Non-pigmented ciliary epithelial cell (primary cell): Measurements from ENCODE around the gene PIEZO2.
A peak's percentile ranks its signal among the peaks of the same experiment; 100 is the strongest.

ENCODE experiments used
- DNase-seq: peaks from one replicate; pipeline ENCODE4 v3.0.0-alpha.2; 2010; ENCODE audit warnings: low read depth

PIEZO2 gene

DNA sequence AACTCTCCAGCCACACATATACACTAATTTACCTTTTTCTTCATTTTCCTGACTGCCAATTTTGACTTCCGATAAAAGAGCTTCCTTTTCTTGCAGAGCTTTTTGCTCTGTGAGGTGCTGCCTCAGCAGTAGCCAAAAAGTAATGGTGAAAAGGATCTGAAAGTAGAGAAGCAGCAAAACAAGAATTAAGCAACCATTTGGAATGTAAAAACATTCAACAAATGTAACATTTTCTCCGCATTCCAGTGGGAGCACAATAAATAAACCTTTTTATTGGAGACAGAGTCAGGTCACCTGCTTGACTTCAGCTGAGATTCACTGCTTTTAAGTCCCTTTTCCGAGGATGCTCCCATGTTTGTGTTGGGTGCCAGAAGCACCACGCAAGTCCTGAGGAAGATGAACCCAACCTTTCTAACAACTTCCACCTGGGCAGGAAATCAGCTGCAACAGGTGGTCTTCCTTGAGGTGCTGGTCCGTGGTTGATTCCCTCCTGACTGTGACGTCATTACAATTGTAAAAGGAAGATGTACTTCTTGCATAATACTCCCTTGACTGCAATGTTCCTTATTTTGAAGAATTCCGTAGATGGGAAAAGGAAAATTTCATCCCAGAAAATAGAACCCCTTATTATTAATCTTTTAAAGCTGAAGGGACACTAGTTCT lies 358.1 kb downstream of the PIEZO2 start:
- no peak for DNase-seq

DNA sequence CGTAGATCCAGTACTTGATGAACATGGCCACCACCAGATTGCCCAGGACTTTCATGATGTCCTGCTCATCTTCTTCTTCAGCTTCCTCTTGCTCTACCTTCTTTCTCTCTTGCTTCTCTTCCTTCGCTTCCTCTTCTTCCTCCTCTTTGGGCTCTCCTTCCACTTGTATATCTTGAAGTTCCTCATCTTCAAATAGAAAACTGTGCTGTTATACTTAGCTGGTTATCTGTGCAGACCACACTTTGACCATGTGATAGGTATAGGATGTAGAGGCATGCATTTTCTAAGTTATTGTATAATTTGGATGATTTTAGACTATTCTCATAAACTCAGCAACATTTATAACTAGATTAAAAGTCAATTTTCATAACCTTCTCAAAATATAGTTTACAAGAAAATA lies 360.2 kb downstream of the PIEZO2 start:
- no peak for DNase-seq

DNA sequence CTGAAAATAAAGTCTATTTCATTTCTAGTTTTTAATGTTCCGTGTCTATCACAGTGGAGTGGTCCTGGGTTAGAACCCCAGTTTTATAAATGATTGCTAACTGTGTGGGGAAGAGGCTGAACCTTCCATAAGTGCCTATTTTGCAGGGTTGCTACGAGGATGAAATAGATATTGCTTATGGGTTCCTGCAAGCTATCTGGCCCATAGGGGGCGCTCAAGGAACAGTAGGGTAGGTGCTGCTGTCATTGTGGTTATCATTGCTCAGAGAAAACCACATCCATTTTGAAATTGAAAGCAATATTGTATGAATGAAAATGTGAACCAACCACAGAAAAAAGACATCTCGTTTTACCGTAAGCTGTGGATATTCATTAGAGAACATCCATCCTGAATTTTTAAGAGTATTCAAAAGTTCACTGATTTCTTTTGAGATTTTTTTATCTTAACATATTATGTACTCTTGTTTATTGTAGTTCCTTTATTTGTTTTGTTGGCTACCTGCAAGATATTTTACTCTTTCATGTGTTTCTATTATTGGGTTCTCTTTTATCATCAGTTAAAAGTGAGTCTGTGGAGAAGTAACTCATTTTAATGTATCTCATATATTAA lies 362.0 kb downstream of the PIEZO2 start:
- DNase-seq: peak; percentile 35

DNA sequence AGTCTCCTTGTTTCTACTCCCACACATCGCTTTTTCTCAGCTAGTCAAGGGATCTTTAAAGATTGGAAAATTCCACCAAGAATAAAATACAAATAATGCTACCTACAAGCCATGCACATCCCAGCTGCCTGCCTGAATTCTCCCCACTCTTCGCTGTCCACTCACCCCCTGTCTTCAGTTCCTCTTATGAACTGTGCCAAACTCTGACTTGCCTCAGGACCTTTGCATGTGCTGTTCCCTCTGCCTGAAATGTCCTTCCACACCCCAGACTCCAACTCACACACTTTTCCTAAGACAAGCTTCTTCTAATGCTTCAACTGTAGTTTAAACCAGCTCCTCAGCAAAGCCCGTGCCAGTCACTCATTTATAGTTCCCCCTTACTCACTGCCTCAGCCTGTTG lies 363.6 kb downstream of the PIEZO2 start:
- no peak for DNase-seq

DNA sequence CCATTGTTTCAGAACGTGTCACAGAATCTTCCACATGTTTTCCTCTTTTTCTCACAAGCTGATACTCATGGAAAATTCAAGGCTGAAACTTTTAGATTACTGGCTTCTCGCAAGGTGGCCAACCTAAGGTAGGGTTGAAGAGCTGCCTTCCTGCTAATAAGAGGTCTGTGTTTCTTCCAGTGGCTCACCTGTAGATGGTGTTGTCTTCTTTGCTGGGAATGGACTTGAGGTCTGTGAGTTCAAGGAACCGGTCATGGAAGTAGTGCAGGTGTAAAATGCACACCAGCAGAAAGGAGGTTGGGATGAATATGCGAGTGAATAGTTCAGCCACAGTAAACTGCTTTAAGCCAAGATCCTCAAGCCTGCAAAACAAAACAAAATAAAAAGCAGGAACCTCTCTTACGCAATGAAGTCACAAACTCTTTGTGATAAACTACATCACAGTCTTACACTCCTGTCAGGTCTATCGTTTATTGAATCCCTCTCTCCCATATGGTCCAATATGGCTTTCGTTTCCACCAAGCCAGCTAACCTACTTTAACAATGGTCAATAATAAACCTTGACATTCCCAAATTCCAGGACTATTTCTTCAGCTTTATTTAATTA lies 364.7 kb downstream of the PIEZO2 start:
- no peak for DNase-seq

DNA sequence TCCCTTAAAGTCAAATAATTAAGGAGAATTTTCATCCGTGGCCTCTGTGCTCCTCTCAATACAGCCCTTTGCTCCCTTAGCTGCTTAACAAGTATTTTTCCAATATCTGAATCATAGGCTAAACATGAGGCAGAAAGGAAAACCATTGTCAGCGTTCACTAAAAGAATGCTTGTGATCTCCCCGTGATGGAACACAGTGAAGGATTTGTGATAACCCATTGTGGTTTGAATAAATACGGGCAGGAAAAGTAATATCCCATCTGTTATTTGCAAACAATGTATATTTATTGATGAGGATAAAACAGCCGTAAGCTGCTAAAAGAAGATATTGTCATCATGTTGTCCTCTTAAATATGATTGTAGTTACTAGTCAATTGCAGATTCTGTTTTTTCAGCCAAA lies 365.4 kb downstream of the PIEZO2 start:
- DNase-seq: no peak

DNA sequence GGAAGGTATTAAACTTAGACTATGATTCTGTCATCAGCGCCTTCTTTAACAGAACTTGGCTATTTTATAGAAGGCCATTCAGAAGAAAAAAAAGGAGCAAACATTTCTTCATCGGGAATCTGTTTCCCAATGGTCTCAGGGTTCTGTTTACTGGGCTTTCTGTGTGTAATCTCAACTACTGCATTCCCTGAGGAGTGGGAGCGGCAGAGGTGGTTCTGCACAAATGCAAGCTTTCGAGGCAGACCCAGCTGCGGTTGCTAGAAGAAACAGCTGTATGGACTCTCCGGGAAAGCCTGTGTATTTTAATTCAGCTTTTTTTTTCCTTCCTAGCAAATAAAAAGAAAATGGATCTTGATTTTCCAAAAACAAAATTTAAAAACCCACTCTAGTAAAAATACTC lies 372.9 kb downstream of the PIEZO2 start:
- no peak for DNase-seq

DNA sequence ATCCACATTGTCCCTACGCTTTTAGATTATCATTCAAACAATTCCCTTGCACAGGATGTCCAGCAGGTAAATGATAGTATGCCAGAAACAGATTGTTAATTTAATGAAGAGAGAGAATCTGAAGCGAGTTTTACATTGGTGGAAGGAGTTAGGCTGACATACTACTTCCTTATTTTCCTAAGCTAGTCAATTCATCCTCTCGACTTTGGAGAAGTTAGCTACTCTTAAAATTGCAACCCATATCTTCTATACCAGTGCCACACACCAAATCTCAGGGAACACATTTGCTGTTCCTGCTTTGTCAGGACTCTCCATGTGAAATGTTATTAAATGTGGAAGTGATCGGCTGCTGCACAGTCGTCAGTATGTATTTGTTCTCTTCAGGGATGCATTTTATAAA lies 374.3 kb downstream of the PIEZO2 start:
- no peak for DNase-seq

DNA sequence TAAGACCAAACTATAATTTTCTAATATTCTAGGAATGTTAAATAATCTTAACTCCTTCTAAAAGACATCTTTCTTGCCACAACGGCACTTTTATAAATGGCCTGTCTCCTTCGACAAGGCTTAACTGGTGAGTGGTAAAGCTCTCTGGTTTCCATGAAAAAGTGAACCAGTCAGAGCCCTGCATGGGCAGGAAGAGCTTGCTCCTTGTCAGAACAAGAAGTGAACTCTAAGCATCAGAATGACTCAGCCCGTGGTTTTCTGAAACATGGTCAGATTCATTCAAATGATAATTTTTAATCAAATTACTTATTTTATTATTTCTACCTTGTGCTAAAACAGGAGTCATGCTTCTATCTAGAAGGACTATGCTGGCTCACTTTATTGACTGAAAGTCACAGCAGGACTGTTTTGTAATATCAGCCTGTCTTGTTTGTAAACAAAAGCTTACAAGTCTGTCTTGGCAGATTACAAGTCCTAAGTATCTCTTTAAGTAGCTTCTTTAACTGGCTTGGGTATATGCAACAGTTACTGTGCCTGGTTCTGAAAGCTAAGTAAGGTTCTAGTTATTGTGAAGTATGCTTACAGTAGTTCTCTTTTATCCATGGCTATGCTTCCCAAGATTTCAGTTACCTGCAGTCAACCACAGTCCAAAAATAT lies 378.2 kb downstream of the PIEZO2 start:
- no peak for DNase-seq

DNA sequence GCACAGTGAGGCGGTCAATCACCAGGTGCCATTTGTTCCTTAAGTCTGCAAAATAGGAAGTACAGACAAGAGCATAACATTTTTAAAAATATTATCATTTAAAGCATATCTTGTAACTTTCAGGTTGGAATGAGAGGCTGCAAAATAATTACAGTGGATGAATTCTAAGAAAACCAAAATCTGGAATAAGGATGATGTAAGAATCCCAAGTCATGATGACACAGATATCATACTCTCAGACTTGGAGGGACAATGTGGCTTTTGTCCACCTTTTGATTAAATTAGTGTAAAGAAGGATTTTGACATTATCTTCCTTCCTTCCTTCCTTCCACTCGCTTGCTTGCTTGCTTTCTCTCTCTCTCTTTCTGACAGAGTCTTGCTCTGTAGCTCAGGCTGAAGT lies 379.1 kb downstream of the PIEZO2 start:
- no peak for DNase-seq

DNA sequence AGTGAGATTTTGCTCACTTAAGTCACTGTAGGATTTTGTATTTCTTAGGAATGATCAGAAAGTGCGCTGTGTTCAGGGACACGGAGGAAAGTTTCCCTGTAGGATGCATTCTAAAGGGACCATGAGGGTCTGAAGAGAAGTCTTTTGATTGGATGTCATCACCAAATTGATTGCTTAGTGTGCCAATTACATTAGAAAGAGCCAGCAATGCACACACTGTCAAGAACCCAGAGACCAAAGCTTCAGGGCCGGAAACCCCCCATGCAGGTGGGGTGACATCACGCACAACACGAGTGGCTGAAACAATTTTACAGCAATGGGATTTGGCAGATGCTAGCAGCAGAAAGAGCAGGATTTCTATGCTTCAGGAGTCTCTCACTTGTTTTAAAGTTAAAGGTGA lies 381.1 kb downstream of the PIEZO2 start:
- DNase-seq: no peak

DNA sequence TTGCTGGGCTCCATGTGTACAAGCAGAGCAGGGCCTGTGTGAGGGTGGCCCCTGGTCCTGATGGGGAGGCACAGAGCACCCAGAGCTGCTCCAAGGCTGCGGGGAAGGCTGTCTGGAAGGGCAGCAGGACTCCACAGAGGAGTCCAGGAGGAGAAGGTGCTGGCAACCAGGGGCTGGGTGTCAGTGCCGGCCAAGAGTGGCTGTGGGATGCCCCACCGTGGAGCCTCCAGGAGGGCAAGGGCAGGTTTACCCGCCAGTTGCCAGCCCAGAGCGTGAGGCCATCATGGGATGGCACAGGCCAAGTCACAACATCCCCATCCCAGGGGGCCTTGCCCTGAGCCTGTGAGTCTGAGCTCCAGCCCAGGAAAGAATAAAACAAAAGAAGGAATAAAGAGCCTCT lies 381.7 kb downstream of the PIEZO2 start:
- DNase-seq: no peak

DNA sequence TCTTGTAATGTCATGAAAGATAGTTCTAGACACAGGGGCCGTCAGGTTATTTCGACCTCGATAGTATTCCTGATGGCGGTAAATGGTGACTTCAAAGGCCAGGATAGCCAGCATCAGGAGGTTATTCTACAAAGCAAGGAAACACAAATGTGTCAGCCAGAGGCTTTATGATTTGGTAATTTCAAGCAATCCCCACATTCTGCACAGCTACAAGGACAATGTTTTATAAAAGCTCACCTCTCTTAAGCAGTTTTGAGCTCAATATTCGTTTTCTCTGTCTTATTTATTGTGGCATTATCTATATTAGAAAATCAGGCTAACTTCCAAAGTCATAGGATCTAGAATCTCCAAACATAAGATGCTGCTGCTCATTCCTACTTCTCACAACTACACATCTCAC lies 388.4 kb downstream of the PIEZO2 start:
- no peak for DNase-seq

DNA sequence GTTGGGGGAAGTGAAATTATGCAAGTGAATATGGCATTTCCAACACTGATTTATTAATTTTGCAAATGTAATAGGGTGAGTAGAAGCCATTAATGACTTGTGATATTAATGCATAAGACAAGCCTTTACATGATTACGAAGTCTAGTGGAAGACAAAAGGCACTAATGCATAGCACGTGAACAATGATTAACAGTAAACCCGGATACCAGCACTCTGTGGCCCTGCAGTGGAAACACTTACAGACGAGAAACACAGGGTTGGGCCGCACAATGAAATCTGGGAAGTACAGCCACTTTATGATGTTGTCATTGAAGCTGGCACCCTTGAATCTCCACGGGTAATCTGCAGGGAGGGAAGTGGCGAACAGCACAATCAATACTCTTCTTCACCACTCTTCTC lies 390.1 kb downstream of the PIEZO2 start:
- no peak for DNase-seq

DNA sequence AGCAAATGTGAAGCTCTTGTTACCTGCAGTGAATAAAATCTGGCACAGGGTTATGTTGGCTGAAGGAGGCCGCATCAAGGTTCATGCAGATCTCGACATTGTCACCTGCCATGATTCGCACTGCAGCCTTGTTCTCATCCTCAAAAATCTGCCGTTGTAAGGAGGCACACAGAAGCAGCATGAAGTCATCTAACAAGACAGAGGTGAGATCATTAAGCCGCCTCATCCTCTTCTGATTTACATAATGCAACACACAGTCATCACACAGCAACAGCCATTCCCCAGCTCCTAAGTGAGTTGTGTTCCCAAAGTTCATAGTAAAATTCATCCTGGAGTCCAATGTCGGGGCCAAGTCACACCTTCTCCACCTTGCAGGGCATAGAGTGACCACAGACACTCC lies 391.4 kb downstream of the PIEZO2 start:
- DNase-seq: no peak

DNA sequence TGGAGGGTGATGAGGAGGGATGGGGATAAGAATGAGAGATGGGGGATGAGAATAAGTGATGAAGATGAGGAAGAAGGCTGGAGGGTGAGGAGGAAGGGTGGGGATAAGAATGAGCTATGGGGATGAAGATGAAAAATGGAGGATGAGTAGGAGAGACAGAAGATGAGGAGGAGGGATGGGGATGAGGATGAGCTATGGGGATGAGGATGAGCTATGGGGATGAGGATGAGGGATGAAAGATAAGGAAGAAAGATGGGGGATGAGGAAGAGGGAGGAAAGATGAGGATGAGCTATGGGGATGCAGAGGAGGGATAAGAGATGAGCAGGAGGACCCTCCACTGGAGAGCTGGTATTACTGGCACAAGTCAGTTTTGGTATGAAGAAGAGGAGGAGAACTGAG lies 392.0 kb downstream of the PIEZO2 start:
- no peak for DNase-seq

DNA sequence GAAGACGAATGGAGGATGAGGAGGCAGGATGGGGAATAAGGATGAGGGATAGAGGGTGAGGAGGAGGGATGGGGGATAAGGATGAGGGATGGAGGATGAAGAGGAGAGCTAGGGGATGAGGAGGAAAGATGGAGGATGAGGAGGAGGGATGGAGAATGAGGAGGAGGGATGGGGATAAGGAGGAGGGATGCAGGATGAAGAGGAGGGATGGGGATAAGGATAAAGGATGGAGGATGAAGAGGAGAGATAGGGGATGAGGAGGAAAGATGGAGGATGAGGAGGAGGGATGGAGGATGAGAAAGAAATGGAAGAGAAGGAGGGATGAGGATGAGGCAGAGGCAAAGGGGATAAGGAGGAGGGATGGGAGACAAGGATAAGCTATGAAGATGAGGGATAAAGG lies 393.5 kb downstream of the PIEZO2 start:
- DNase-seq: no peak

DNA sequence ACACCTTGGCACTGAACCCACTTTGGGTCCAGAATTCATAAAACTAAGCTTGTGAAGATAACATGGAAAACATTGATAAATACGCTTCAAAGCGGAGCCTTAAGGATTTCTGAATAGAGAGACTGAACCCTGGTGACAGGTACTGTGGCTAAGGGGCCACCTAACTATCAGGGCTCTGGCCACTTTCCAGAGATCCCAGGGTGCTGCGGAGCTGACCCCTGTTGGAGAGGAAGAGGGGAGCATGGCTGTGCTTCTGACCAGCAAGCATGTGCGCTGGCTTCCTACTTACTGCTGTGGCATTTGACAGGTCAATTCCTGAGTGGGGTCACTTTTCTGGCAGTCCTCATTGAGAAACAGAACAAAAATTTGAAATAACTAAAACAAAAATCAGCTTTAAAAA lies 395.2 kb downstream of the PIEZO2 start:
- no peak for DNase-seq

DNA sequence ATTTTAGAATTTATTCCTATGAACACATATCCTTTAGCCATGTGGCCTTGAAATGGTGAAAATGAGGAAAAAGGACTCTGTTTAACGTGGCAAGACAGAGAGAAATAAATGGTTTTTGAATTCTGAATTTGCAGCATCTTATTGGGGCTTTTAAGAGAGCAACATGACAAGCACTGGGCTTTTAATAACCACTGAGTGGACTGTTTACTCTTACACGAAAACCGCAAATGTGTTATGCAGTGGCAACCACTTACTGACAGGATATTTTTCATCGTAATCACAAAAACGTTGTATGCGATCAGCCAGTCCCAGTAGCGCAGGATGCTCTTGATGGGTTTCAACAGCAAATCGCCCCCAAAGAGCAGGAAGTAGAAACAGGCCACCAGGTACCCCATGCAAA lies 397.0 kb downstream of the PIEZO2 start:
- DNase-seq: no peak

DNA sequence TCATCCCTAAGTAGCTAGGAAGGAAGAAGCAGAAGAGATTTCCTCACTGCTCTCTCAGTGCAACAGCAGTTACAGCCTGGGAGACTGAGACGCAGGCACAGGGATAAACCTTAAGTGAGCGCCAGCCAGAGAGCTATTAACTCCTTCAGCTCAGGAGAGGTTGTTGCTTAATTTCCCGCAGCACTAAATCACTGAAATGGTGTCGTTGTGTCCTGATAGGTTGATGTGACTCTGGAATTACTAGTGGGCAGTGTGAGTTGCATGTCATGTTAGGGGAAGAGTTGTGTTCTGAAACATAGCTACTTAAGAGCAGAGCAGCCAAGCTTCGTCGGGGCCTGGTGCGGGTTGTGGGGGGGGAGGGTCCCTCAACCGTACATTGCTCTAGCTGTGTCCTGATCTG lies 397.7 kb downstream of the PIEZO2 start:
- no peak for DNase-seq

DNA sequence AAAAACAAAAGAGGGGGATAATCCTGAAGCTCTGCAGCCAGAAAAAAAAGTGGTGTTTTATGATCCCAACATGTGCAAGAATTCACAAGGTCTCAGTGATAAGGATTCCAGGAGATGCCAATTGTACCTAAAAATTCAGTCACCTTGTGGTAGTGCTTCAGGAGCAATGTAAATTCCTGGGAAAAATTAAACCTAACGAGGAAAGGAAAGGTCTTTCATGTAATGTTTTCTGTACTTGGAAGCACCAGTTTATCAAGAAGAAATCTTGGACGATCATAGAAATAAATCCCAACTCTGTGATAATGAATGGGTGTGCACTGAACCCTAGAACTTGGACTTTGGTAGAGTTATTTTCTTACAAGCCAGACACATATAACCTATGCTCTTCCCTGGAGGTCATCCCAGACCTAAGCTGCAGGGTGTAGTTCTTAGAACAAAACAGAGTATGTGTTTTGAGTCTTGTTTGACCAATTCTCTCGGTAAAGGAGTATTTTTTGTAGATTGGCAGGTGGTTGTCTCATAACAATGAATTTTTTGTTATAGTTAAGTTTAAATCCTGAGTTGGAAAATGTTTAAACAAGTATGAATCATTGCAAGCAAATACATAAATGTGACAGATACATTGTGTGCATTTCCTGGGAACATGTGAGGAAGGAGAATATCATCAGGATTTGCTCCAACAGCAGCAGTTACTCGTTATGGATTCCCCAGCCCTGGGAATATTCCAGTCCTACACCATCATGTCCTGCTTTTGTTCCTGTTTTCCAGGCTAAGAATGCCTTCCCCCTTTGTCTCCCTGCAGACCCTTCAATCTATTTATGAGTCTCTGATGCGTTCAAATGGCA lies 399.0 kb downstream of the PIEZO2 start:
- no peak for DNase-seq

DNA sequence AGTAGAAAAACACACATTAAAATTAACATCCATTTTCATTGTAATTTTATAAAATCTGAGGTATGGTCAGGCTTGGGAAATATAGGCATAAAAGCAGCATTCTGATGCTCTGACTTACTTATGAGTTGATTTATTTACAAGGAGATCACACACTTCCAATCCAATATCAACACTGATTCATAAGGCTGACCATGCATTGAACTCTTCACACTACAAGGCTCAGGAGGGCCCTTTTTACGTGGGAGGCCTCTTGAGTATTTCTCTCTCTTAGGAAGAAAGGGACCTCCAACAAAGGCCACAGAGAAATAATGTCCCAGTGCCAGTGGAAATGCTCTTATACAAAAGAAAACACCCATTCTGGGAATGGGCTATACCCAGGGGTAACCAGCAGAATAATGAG lies 400.7 kb downstream of the PIEZO2 start:
- DNase-seq: no peak

DNA sequence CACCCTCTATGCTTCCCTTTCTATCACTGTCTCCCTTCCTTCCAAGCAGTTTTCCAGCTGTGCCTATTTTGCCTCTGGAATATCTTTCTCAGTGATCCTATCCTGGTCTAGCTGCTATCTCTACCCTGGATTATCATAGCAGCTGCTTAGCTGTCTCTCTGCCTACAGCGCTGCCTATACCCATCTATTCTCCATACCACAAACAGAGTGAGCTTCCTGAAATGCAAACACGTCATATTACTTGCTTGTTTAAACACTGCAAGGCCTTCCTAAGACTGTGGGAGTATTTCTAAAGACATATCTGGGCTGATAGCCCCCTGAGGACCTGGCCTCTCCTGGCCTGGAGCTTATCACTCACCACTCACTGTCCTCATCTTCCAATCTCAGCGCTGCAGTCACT lies 403.4 kb downstream of the PIEZO2 start:
- DNase-seq: no peak
